BJ (cell line): ENCODE measurements around the gene TBCEL. TPM values are rescaled to one million over a fixed set of nuclear protein-coding genes. Genes with fewer than 3 reads are reported as not detected.

Experiments used
- CTCF ChIA-PET: fragments of 350-600 bp; formaldehyde crosslinking; extraction: SDS; loops from one replicate; lab custom pipeline; 2021; ENCODE audit warnings: antibody characterized with exemption, inconsistent platforms; lab: Yijun Ruan, JAX
- POLR2A ChIA-PET: fragments of 300-600 bp; sonication (Branson Sonifier 250); formaldehyde crosslinking; extraction: SDS; loops from one replicate; lab custom pipeline; 2021; ENCODE audit warnings: antibody characterized with exemption; lab: Charles Lee
- DNase-seq: peaks from one replicate; pipeline ENCODE4 v3.0.0-alpha.2; 2011; ENCODE audit warnings: low read depth
- H3K27me3 ChIP-seq: 2 replicates; pipeline ENCODE4 v1.6.0; 2011; ENCODE audit warnings: low read length; ENCODE audit not compliant: control insufficient read depth, insufficient read depth
- H3K36me3 ChIP-seq: 2 replicates; pipeline ENCODE4 v1.5.1; 2011; ENCODE audit warnings: low read length; ENCODE audit not compliant: control insufficient read depth, insufficient read depth
- H3K4me3 ChIP-seq: 2 replicates; pipeline ENCODE4 v1.5.1; 2011; ENCODE audit warnings: low read depth, mild to moderate bottlenecking, control low read depth, low read length
- CTCF ChIP-seq: IDR thresholded peaks from 2 replicates; pipeline ENCODE4 v1.5.1; 2011; ENCODE audit warnings: low read depth, mild to moderate bottlenecking, control low read depth, inconsistent platforms, low read length, moderate library complexity; ENCODE audit not compliant: insufficient read depth
- polyA plus RNA-seq: library from polyadenylated mRNA; depleted of rRNA; stranded (reverse); fragments of >200 nt; gene quantifications from 2 replicates; pipeline ENCODE4 v1.2.3, GENCODE V29; 2011

The TBCEL gene
- polyA plus RNA-seq, 1 experiment: 8.6 TPM

- DNase-seq: no peak
- CTCF ChIA-PET: no interaction called here
- POLR2A ChIA-PET: no interaction called here
- no peak for TF ChIP-seq CTCF
- Histone ChIP-seq H3K4me3 (no peak overlapping the region), H3K27me3 (no peaks in the 10 kb centered on the region), H3K36me3 (no peaks in the 10 kb centered on the region)
Observed at GRCh38 chr11:120994091-120994859, 29.6 kb upstream of the TBCEL start.

DNA sequence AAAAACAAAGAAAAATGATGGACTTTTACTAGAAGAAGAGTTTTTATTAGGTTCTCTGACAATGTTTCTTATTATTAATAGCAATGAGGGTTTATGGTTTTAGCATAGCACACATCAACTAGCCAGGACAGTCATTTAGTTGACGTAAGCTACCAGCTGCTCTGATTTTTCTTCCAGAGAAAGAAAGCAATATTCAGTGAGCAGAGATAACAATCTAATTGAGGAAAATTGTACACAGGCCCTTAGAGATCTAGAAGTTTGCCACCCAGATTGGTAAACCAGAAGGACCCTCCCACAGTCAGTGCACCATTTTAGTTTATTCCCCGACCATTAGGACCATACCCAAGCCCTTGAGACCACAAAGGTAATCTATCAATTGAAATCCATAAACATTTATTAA, 28.7 kb upstream of the TBCEL start:
- no peak for DNase-seq
- no peaks in the 10 kb centered on the region for H3K36me3 ChIP-seq
- ChIA-PET POLR2A (no interaction called here), CTCF (no interaction called here)
- H3K27me3 ChIP-seq: no peaks in the 10 kb centered on the region
- no peak for TF ChIP-seq CTCF
- H3K4me3 ChIP-seq: no peak overlapping the region

DNA sequence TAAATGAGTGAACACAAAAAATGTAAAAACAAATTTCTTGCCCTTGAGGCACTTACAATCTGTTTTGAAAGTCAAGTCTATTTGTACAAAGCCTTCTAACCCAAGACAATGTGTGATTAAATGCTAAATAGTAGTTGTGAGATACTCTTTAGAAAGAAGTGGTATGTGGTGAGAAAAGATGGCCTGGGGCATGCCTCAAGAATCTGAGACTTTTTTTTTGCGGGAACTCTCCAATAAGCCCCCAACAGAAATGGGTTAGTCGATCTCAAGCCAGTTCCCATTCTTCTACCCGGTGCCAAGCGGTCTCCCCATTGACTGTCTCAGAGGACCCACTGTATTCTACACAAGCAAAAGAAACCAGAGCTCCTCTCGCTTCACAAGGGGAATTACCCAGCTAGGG, 26.9 kb upstream of the TBCEL start:
- no peak for DNase-seq
- no peaks in the 10 kb centered on the region for H3K36me3 ChIP-seq
- ChIA-PET CTCF (interaction anchor here (0.6 kb wide), 1 partner anchor 45 kb away, joined by 3 read pairs; no protein-coding TSS in a partner anchor), POLR2A (no interaction called here)
- no peak overlapping the region for H3K4me3 ChIP-seq
- TF ChIP-seq CTCF: no peak
- no peaks in the 10 kb centered on the region for H3K27me3 ChIP-seq

- POLR2A ChIA-PET: no interaction called here
- no peak for DNase-seq
- H3K4me3 ChIP-seq: no peak overlapping the region
- no peak for TF ChIP-seq CTCF
- CTCF ChIA-PET: no interaction called here
- no peaks in the 10 kb centered on the region for H3K36me3 ChIP-seq
- H3K27me3 ChIP-seq: no peaks in the 10 kb centered on the region
Observed at GRCh38 chr11:120998581-120998980, 25.3 kb upstream of the TBCEL start.

- Histone ChIP-seq H3K36me3 (no peaks in the 10 kb centered on the region), H3K4me3 (no peak overlapping the region), H3K27me3 (no peaks in the 10 kb centered on the region; the same call in 1 of the 2 replicates)
- ChIA-PET CTCF (interaction anchor here (0.8 kb wide), 1 partner anchor 34 kb away, joined by 3 read pairs; no protein-coding TSS in a partner anchor), POLR2A (interaction anchor here (0.7 kb wide), 1 partner anchor 21 kb away, joined by 3 read pairs; no protein-coding TSS in a partner anchor)
- no peak for TF ChIP-seq CTCF
- no peak for DNase-seq
Observed at GRCh38 chr11:121004206-121004840, 19.6 kb upstream of the TBCEL start.
